Activated CD4-positive, alpha-beta T cell treated with anti-CD3 and anti-CD28 coated beads, Interleukin-2, amount 10 ng/mL, durations not matched to agents 24 days and 14 days (primary cell): ENCODE results near the gene B4GAT1. TPM values are rescaled to one million over a fixed set of nuclear protein-coding genes. Genes with fewer than 3 reads are reported as not detected.

ENCODE experiments used
- DNase-seq: peaks from one replicate; pipeline ENCODE4 v3.0.0; 2022
- H3K27ac Mint-ChIP-seq: one replicate; pipeline ENCODE4 v1.8.0; 2022; ENCODE audit warnings: mild to moderate bottlenecking, mixed read lengths
- H3K27me3 Mint-ChIP-seq: one replicate; pipeline ENCODE4 v1.8.0; 2022; ENCODE audit warnings: mixed read lengths
- H3K36me3 Mint-ChIP-seq: one replicate; pipeline ENCODE4 v1.8.0; 2022; ENCODE audit warnings: low read depth, mild to moderate bottlenecking, mixed read lengths
- H3K4me1 Mint-ChIP-seq: one replicate; pipeline ENCODE4 v1.8.0; 2021; ENCODE audit warnings: mixed read lengths
- H3K4me3 Mint-ChIP-seq: one replicate; pipeline ENCODE4 v1.8.0; 2022; ENCODE audit warnings: mild to moderate bottlenecking, moderate library complexity, mixed read lengths
- H3K9me3 Mint-ChIP-seq: one replicate; pipeline ENCODE4 v1.8.0; 2021; ENCODE audit warnings: mixed read lengths
- intact Hi-C: fragments of 100-400 bp; cut with micrococcal nuclease; formaldehyde crosslinking; loops from one replicate; pipeline ENCODE4 v1.15.1; 2023
- total RNA-seq: library from RNA; stranded (reverse); gene quantifications from 2 replicates; pipeline ENCODE4 v1.2.3, GENCODE V29; 2022

The B4GAT1 gene
- total RNA-seq, 1 donor from 2014 or later: 11.1 TPM

DNA sequence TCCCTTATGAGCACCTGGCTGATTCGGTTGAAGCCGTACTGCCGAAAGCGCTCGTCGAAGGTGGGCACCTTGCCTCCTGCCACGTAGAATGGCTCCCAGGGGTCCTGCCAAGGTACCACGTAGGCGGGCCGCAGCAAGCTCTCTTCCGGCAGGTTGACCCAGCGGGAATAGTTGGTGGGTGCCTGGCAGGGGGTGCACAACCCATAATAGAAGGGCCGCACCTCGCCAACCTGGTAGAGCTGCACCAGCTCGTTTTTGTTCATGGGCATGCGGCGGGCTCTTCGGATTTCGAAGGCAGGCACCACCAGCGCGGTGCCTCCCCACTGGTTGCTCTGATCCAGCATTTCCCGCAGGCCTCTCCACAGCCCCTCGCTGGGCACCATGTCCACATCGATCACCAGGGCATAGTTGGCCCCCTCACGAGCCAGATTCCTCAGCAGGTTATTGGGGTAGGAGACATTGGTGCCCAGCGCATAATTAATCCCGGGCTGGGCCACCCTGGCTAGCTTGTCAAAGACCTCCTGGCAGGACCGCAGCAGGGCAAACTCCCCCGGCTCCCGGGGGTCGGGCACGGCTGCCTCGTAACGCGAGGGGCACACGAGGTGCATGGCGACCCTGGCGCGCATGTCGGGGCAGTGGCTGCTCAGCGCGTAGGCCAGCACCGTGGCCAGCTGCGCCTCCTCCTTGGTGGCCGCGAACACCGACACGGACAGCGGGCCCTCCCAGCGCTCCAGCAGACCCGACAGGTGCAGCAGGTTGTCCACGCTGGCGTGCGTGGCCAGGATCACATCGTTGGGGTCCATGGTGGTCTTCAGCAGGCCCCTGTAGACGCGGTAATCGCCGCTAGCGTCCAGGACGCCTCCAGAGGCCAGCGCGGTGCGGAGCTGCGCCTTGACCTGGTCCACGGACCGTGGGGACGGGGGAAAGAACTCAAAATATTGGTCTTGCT, 679 bp downstream of the B4GAT1 start:
- peaks cover 38% of the 10 kb centered on the region for H3K4me1 Mint-ChIP-seq
- H3K9me3 Mint-ChIP-seq: no peaks in the 10 kb centered on the region
- peaks cover 3% of the 10 kb centered on the region for H3K27me3 Mint-ChIP-seq
- peaks cover 11% of the 10 kb centered on the region for H3K36me3 Mint-ChIP-seq
- intact Hi-C loops: loop anchor here (5.0 kb wide), 3 partner anchors 41 to 611 kb away; partner anchors contain the start of genes PC and RAB1B
- H3K4me3 Mint-ChIP-seq: peak overlapping the region; percentile 77
- DNase-seq: no peak
- peak overlapping the region; percentile 70 for H3K27ac Mint-ChIP-seq

DNA sequence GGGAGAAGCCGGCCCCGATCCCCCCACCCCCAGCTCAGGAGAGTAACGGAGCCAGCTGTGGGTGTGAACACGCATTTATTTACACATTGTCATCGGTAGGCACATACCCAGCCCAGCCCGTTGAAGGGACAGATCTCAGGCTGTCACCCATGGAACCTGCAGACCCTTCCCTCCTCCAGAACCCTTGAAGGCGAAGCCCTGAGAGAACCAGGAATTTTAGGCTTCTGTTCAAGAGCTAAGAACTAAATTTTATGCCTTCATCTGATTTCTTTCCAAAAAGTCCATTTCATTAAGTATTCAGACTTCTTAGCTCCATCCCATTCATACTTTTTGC, 2.1 kb downstream of the B4GAT1 start:
- Mint-ChIP-seq H3K9me3 (no peaks in the 10 kb centered on the region), H3K4me1 (peaks cover 39% of the 10 kb centered on the region), H3K27ac (peak overlapping the region; percentile 95), H3K36me3 (peaks cover 21% of the 10 kb centered on the region), H3K4me3 (peak overlapping the region; percentile 95), H3K27me3 (peaks cover 3% of the 10 kb centered on the region)
- DNase-seq: no peak
- intact Hi-C loops: loop anchor here (1.0 to 5.0 kb wide), 5 partner anchors 33 to 612 kb away; partner anchors contain the start of genes PC, RAB1B and YIF1A

DNA sequence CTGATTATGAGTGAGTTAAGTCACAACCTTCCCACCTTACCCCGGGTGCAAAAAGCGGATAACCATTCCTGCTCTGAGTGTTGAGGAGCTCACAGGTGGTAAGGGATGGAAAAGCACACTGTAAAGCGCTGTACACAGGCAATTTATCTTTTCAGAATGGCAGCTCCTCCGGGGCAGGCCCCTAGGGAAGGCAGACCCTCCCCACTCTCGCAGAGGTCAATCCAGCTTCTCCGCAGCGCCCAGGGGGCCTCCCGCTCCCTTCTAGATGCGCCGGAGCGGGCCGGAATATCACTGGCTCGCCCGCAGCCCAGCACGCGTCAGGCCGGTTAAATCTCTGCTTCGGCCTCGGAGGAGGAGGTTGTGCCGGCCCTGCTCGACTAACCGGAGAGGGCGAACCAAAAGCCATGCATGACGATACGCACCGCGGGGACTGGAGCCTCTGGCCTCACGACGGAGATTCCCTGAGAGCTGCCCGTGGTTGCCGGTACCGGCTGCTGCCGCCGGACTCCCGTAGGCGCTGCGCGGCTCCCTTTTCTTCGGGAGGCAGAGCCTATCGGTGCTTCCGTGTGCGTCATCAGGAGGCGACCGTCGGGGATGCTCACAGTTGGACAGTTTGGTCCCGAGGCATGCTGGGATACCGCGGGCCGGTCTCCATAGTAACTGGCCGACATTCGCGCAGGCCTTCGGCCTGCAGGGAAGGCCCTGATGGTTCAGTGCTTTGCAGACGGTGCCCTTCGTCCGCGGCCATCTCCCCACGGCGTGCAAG, 2.7 kb downstream of the B4GAT1 start, which contains the start of gene BRMS1:
BRMS1 (minus strand) TSS at position 555 of the 766 bp plus-strand sequence. CDS start 2,870 bp downstream, outside the sequence.
- peak; percentile 99 for DNase-seq
- intact Hi-C loops: loop anchor here (1.0 to 5.0 kb wide), 5 partner anchors 32 to 613 kb away; partner anchors contain the start of genes PC, RAB1B and YIF1A
- peak within 1 kb of the TSS; percentile 95 for H3K27ac Mint-ChIP-seq
- no peaks in the 10 kb centered on the region for H3K9me3 Mint-ChIP-seq
- H3K36me3 Mint-ChIP-seq: peaks cover 22% of the 10 kb centered on the region
- H3K4me3 Mint-ChIP-seq: peak within 1 kb of the TSS; percentile 95
- peaks cover 39% of the 10 kb centered on the region for H3K4me1 Mint-ChIP-seq
- peaks cover 3% of the 10 kb centered on the region for H3K27me3 Mint-ChIP-seq

DNA sequence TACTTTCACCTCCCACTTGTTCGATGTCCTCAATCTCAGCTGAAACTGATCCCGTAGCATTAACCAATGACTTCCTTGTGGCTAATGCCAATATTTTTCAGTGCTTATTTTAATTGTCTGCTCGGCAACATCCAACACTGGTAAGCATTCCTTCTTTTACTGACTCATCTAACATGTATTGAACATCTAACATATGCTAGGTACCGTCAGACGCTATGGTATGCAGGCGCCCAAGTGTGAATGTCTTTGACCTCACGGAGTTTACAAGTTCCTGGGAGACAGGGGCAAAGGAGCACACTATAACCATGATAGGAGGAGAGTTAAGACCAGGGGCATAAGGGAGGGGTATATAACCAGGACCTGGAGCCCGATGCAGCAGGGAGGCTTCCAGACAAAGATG, 4.3 kb downstream of the B4GAT1 start:
- Mint-ChIP-seq H3K27ac (peak overlapping the region; percentile 51), H3K9me3 (no peaks in the 10 kb centered on the region), H3K4me1 (peaks cover 32% of the 10 kb centered on the region), H3K36me3 (peaks cover 28% of the 10 kb centered on the region), H3K27me3 (peaks cover 3% of the 10 kb centered on the region), H3K4me3 (peak overlapping the region; percentile 95)
- intact Hi-C loops: no loop called here
- no peak for DNase-seq

DNA sequence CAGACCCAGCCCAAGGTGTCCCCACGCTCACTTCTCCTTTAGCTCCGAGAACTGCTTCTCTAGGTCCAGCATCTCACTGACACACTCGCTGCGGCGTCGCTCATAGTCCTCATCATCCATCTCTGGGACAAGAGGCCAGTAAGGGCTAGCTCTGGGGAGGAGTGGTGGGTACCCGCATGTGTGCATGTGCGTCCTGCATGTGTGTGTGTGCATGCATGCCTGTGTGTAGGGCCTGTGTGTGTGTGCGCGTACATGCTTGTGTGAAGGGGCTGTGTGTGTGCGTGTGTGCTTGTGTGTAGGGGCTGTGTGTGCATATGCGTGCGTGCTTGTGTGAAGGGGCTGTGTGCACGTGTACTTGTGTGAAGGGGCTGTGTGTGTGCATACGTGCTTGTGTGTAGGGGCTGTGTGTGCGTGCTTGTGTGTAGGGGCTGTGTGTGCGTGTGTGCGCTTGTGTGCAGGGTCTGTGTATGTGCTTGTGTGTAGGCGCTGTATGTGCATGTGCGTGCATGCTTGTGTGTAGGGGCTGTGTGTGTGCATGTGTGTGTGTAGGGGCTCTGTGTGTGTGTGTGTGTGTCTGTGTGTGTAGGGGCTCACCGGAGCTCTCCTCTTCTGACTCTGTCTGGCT, 5.8 kb downstream of the B4GAT1 start:
- H3K4me3 Mint-ChIP-seq: no peak overlapping the region
- no peaks in the 10 kb centered on the region for H3K27me3 Mint-ChIP-seq
- H3K4me1 Mint-ChIP-seq: peaks cover 38% of the 10 kb centered on the region
- no peak overlapping the region for H3K27ac Mint-ChIP-seq
- no peaks in the 10 kb centered on the region for H3K9me3 Mint-ChIP-seq
- DNase-seq: no peak
- peaks cover 31% of the 10 kb centered on the region for H3K36me3 Mint-ChIP-seq
- intact Hi-C loops: no loop called here

- intact Hi-C loops: no loop called here
- H3K4me1 Mint-ChIP-seq: peaks cover 42% of the 10 kb centered on the region
- H3K27me3 Mint-ChIP-seq: no peaks in the 10 kb centered on the region
Observed at GRCh38 chr11:66340596-66341501, 6.6 kb downstream of the B4GAT1 start.

DNA sequence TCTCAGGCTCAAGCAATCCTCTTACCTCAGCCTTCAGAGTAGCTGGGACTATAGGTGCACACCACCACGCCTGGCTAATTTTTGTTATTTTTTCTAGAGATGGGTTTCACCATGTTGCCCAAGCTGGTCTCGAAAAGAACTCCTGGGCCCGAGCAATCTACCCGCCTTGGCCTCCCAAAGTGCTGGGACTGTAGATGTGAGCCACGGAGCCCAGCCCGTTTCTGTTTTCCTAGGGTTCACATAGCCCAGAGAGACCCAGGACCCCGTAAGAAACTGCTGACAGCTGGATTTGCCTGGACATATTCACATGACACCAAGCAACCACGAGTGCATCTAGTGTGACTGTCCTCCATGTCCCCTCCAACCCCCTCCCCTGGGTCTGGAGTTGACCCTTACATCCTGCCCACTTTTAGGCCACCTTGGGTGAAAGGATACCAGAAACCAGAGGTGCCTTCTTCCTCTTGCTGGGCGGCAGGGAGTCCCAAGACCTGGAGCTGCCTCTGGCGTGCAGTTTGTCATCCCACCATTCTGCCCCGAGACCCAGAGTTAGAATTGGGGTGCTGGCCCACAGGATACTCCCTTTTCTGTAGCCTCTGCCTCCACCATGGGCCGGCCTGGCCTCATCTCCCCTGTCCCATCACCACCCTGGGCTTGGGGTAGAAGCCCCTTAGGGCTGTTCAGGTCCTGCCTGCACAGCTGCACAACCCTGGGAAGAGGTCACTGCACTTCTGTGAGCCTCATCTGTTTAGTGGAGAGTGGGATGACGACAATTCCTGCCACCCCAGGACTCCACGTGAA, 7.5 kb downstream of the B4GAT1 start:
- Mint-ChIP-seq H3K27me3 (peaks cover 2% of the 10 kb centered on the region), H3K4me3 (no peak overlapping the region), H3K9me3 (no peaks in the 10 kb centered on the region), H3K36me3 (peaks cover 31% of the 10 kb centered on the region), H3K27ac (no peak overlapping the region), H3K4me1 (peaks cover 36% of the 10 kb centered on the region)
- DNase-seq: no peak
- intact Hi-C loops: no loop called here

More at GRCh38 chr11:66340596-66341501, 6.6 kb downstream of the B4GAT1 start:
- Mint-ChIP-seq H3K36me3 (peaks cover 31% of the 10 kb centered on the region), H3K9me3 (no peaks in the 10 kb centered on the region), H3K27ac (no peak overlapping the region), H3K4me3 (no peak overlapping the region)
- no peak for DNase-seq

DNA sequence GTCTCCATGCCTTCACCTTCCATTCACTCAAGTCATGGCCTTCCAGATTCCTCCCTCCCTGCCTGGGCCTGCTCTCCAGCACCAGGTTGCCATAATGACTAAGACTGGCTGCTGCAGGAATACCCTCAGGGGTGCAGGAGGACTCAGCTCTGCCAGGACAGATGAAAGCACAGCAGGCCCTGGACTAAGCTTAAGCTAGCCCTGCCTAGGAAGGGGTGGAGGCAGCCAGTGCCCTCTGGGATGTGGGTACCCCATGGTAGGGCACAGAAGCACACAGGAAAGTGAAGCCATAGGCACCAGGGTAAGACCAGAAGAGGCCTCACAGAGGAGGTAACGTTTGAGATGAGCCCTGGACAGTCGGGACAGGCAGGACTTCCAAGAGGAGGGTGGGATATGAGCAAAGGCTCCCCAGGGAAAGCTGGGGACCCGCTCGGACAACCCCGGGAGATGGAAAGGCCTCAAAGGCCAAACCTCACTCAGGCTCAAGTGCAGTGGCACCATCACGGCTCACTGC, 8.2 kb downstream of the B4GAT1 start:
- intact Hi-C loops: no loop called here
- DNase-seq: no peak
- peaks cover 32% of the 10 kb centered on the region for H3K4me1 Mint-ChIP-seq
- peaks cover 31% of the 10 kb centered on the region for H3K36me3 Mint-ChIP-seq
- no peak overlapping the region for H3K4me3 Mint-ChIP-seq
- H3K27ac Mint-ChIP-seq: no peak overlapping the region
- H3K27me3 Mint-ChIP-seq: peaks cover 2% of the 10 kb centered on the region
- H3K9me3 Mint-ChIP-seq: no peaks in the 10 kb centered on the region

- Mint-ChIP-seq H3K36me3 (peaks cover 31% of the 10 kb centered on the region), H3K4me1 (peaks cover 27% of the 10 kb centered on the region), H3K27me3 (peaks cover 2% of the 10 kb centered on the region), H3K4me3 (no peak overlapping the region), H3K9me3 (no peaks in the 10 kb centered on the region), H3K27ac (no peak overlapping the region)
- DNase-seq: no peak
- intact Hi-C loops: no loop called here
Observed at GRCh38 chr11:66338276-66339161, 8.9 kb downstream of the B4GAT1 start.

DNA sequence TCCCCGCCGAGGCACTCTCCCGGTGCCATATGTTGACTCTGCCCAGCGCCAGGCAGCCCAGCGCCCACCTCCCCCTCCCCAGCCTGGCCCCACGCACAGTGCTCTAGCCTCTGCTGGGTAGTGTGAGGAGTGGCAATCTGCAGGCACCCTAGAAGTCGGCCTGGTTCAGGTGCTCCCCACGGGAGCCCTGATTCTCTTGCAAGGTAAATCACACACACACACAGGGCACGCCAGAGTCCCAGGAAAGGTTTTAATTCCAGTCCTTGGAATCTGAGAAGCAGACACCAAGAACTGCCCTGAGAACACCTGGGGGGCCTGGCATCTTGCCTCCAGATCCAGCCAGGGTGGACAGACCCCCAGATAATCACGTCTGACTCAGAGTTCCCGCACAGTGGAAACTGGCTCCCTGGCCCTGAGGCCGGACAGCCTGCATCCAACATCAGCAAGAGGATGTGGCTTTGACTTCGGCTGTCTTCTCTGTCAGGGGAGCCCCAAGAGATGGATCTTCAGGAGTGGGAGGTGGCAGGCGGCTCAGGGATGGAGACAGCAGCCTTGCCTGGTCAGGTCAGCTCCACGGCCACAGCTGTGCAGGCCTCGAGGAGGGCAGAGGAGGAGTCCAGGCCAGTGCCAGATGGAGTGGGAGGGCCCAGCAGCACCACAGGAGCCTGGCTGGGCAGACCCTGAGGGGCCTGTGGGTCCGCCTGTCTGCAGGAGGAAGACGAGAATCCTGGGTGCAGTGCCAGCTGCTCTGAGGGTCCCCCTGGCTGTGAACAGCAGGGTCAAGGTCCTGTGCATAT, 10.1 kb downstream of the B4GAT1 start:
- H3K27ac Mint-ChIP-seq: peak overlapping the region; percentile 78
- H3K4me1 Mint-ChIP-seq: peaks cover 19% of the 10 kb centered on the region
- peaks cover 28% of the 10 kb centered on the region for H3K36me3 Mint-ChIP-seq
- peak; percentile 57 for DNase-seq
- H3K4me3 Mint-ChIP-seq: peak overlapping the region; percentile 72
- H3K9me3 Mint-ChIP-seq: no peaks in the 10 kb centered on the region
- H3K27me3 Mint-ChIP-seq: peaks cover 2% of the 10 kb centered on the region
- intact Hi-C loops: no loop called here
